ENCODE measurements around the gene GPR17. TPM values are rescaled to one million over a fixed set of nuclear protein-coding genes. Genes with fewer than 3 reads are reported as not detected.

The GPR17 gene
- total and polyA plus RNA-seq, 2 experiments from 2014 or later: not detected

DNA sequence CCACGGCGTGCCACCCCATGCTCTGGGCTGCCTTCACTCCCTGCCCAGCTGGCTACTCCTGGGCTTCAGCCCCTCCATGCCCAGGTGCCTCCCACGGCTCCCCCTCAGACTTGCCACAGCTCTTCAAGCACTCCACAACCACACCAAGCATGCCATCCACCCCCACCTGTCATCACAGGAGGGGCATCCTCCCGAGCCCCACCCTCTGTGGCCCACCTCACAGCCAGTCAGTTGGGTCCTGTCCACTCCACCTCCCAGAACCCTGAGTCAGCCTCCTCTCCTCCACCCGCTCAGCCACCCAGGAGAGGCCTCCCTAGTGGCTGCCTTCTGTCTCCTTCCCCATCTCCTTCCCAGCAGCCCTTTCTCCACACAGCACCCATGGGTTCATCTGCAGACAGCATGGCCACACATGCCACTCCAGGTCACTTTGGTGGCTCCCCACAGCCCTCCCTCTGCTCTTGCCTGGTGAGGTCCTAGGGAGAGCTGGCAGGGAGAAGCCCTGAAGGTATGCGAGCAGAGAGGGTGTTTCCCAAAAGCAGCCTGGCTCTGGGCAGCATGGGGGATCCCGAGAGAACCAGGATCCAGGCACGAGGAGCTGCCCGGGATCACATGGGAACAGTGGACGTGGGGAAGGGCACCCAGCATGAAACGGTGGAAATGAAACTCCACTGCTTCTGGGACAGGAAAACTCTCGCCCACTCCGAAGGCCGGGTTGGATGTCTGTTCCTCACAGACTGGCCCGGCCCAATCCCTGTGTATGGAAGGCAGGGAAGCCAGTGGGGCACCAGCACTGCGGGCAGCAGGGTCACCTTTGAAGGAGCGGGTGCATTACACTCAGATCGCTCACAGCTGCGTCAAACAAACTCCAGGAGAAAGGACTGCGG is 26.6 kb downstream of the GPR17 start (continued):
- TF ChIP-seq, protein P1, sequence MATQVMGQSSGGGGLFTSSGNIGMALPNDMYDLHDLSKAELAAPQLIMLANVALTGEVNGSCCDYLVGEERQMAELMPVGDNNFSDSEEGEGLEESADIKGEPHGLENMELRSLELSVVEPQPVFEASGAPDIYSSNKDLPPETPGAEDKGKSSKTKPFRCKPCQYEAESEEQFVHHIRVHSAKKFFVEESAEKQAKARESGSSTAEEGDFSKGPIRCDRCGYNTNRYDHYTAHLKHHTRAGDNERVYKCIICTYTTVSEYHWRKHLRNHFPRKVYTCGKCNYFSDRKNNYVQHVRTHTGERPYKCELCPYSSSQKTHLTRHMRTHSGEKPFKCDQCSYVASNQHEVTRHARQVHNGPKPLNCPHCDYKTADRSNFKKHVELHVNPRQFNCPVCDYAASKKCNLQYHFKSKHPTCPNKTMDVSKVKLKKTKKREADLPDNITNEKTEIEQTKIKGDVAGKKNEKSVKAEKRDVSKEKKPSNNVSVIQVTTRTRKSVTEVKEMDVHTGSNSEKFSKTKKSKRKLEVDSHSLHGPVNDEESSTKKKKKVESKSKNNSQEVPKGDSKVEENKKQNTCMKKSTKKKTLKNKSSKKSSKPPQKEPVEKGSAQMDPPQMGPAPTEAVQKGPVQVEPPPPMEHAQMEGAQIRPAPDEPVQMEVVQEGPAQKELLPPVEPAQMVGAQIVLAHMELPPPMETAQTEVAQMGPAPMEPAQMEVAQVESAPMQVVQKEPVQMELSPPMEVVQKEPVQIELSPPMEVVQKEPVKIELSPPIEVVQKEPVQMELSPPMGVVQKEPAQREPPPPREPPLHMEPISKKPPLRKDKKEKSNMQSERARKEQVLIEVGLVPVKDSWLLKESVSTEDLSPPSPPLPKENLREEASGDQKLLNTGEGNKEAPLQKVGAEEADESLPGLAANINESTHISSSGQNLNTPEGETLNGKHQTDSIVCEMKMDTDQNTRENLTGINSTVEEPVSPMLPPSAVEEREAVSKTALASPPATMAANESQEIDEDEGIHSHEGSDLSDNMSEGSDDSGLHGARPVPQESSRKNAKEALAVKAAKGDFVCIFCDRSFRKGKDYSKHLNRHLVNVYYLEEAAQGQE (IDR thresholded peaks at IDR 0.05; ENCODE audit: unreplicated experiment): no peak
- no peak for TF ChIP-seq POLR2AphosphoS5 (IDR thresholded peaks at IDR 0.05; ENCODE audit: low read depth)

DNA sequence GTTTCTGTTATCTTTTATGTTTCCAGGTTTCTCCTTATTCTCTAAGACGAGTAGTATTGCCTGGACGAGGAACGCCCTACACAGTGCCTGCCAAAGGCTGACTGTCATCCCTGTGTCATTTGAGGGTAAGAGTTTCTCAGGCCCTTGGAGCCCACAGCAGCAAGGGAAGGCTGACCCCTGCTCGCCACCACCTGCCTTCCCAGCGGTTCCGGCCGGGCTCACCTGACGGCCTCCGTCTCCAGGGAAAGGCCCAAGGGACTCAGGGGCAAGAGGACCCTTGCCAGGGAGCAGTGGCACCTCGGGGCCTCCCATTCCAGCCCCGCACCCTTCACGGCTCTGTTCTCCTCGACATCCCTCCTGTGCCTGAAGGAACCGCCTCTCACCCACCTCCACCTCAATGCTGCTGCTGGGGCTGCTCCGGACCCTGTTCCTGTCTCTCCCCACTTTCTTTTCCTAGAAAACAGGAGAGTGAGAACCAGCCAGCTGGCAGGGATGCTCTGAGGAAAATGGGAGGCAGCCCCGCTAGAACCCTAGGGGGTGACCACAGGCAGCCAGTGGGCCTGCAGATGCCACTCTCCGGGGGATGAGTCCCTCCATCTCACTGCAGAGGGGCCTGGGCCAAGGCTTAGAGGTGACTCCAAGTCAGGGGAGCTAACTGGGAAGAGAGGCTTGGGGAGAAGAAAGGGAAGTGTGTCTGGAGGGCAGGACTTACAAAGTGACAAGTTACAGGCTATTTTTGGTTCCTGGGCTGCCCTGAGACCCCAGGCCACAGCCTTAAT is 27.5 kb downstream of the GPR17 start:
- no peak overlapping the region for H3K4me2 ChIP-seq
- no peaks in the 10 kb centered on the region for H3K79me2 ChIP-seq (replicated peaks; ENCODE audit: insufficient read depth)
- H3K4me1 ChIP-seq (ENCODE audit: insufficient read depth): peaks cover 6% of the 10 kb centered on the region
- Mint-ChIP-seq H3K27ac (no peak overlapping the region), H3K27me3 (ENCODE audit: insufficient read depth, low read depth, poor library complexity) (peaks cover 46% of the 10 kb centered on the region), H3K4me3 (peak overlapping the region; percentile 76; the same call in 2 of the 3 replicates), H3K9me3 (no peaks in the 10 kb centered on the region; the same call in 2 of the 3 replicates), H3K36me3 (ENCODE audit: low read depth) (no peaks in the 10 kb centered on the region), H3K4me1 (peaks cover 8% of the 10 kb centered on the region)
- no peaks in the 10 kb centered on the region for H3K36me3 ChIP-seq (ENCODE audit: insufficient read depth)
- H3K27me3 ChIP-seq (ENCODE audit: insufficient read depth): peaks cover 52% of the 10 kb centered on the region
- H3K4me3 ChIP-seq: no peak overlapping the region
- no peak overlapping the region for H2AFZ ChIP-seq
- H3F3A ChIP-seq (replicated peaks; ENCODE audit: low read depth): 0 out of 2 replicates have a peak, but pooled peaks cover 4% of the 10 kb centered on the region
- H3K9me2 ChIP-seq (ENCODE audit: insufficient read depth): no peaks in the 10 kb centered on the region
- ATAC-seq (no peak), DNase-seq (ENCODE audit: low spot score) (no peak)
- H4K20me1 ChIP-seq (replicated peaks; ENCODE audit: insufficient read depth): no peaks in the 10 kb centered on the region
- no peak overlapping the region for H3K27ac ChIP-seq (ENCODE audit: low read depth)
- TF ChIP-seq, protein P2, sequence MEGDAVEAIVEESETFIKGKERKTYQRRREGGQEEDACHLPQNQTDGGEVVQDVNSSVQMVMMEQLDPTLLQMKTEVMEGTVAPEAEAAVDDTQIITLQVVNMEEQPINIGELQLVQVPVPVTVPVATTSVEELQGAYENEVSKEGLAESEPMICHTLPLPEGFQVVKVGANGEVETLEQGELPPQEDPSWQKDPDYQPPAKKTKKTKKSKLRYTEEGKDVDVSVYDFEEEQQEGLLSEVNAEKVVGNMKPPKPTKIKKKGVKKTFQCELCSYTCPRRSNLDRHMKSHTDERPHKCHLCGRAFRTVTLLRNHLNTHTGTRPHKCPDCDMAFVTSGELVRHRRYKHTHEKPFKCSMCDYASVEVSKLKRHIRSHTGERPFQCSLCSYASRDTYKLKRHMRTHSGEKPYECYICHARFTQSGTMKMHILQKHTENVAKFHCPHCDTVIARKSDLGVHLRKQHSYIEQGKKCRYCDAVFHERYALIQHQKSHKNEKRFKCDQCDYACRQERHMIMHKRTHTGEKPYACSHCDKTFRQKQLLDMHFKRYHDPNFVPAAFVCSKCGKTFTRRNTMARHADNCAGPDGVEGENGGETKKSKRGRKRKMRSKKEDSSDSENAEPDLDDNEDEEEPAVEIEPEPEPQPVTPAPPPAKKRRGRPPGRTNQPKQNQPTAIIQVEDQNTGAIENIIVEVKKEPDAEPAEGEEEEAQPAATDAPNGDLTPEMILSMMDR (conservative IDR thresholded peaks at IDR 0.05; ENCODE audit: low read depth in 2 of 2): no peak
- TF ChIP-seq JUNB (IDR thresholded peaks at IDR 0.05; ENCODE audit: unreplicated experiment) (no peak), EZH2phosphoT487 (IDR thresholded peaks at IDR 0.05; ENCODE audit: unreplicated experiment) (no peak), STAT1 (IDR thresholded peaks at IDR 0.05; ENCODE audit: unreplicated experiment) (no peak), CREB1 (CRISPR knock-in tag; IDR thresholded peaks at IDR 0.05; ENCODE audit: low read depth) (no peak), POLR2AphosphoS5 (IDR thresholded peaks at IDR 0.05; ENCODE audit: low read depth) (no peak), EZH2 (IDR thresholded peaks at IDR 0.05; ENCODE audit: low read depth, unreplicated experiment) (no peak), ZNF331 (CRISPR knock-in tag; IDR thresholded peaks at IDR 0.05; ENCODE audit: low read depth) (no peak)
- TF ChIP-seq, protein P1 (IDR thresholded peaks at IDR 0.05; ENCODE audit: unreplicated experiment): no peak
- TF ChIP-seq, protein P3, sequence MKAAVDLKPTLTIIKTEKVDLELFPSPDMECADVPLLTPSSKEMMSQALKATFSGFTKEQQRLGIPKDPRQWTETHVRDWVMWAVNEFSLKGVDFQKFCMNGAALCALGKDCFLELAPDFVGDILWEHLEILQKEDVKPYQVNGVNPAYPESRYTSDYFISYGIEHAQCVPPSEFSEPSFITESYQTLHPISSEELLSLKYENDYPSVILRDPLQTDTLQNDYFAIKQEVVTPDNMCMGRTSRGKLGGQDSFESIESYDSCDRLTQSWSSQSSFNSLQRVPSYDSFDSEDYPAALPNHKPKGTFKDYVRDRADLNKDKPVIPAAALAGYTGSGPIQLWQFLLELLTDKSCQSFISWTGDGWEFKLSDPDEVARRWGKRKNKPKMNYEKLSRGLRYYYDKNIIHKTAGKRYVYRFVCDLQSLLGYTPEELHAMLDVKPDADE (IDR thresholded peaks at IDR 0.05): no peak

Measured in GM23338 (cell line).